Suprapubic skin (tissue), 4 donors: ENCODE data around the gene KRI1. TPM values are rescaled to one million over a fixed set of nuclear protein-coding genes. Genes with fewer than 3 reads are reported as not detected.

Experiments
- DNase-seq, 2 donors: peaks; one replicate each; pipeline ENCODE4 v3.0.0-alpha.2; 2019; ENCODE audit warnings: low spot score in 2 of 2
- H3K27ac ChIP-seq: fragments of 200-600 bp; sonication (generic); one replicate; pipeline ENCODE4 v1.5.1; 2019
- H3K27me3 ChIP-seq: fragments of 200-600 bp; sonication (generic); one replicate; pipeline ENCODE4 v1.5.1; 2019
- H3K36me3 ChIP-seq: fragments of 200-600 bp; sonication (generic); one replicate; pipeline ENCODE4 v1.5.1; 2019
- H3K4me1 ChIP-seq: fragments of 200-600 bp; sonication (generic); one replicate; pipeline ENCODE4 v1.5.1; 2019
- H3K4me3 ChIP-seq: fragments of 200-600 bp; sonication (generic); one replicate; pipeline ENCODE4 v1.5.1; 2019; ENCODE audit warnings: mild to moderate bottlenecking
- H3K9me3 ChIP-seq: fragments of 200-600 bp; sonication (generic); one replicate; pipeline ENCODE4 v1.5.1; 2019
- EP300 ChIP-seq: sonication (generic); formaldehyde crosslinking; IDR thresholded peaks from one replicate; pipeline ENCODE4 v1.6.1; 2017; ENCODE audit warnings: antibody characterized with exemption
- POLR2A ChIP-seq, 2 donors: fragments of 450-650 bp; IDR thresholded peaks; one replicate each; pipeline ENCODE4 v1.6.1; 2017; ENCODE audit warnings: antibody characterized with exemption in 2 of 2, mild to moderate bottlenecking in 2 of 2, moderate library complexity in 2 of 2
- POLR2AphosphoS5 ChIP-seq, 3 donors: sonication (generic); formaldehyde crosslinking; IDR thresholded peaks; one replicate each; pipeline ENCODE4 v1.6.1; 2017; ENCODE audit warnings: antibody characterized with exemption in 3 of 3
- WGBS: methylation state at CpG from one replicate; pipeline ENCODE4 v1.1.5; 2018; 5-methylcytosine and 5-hydroxymethylcytosine counted together
- total RNA-seq, 4 donors: library from RNA; depleted of rRNA; stranded (reverse); fragments of >200 nt; gene quantifications; one replicate each; pipeline ENCODE4 v1.1.0, GENCODE V29; 2016
- TF ChIP-seq, protein P1 (sequence below), 2 donors: fragments of 200-600 bp in 1 of 2; fragments of 450-650 bp in 1 of 2; sonication (generic) in 1 of 2; IDR thresholded peaks; one replicate each; pipeline ENCODE4 v1.5.1; 2016 to 2019; ENCODE audit warnings: antibody characterized with exemption in 2 of 2, mild to moderate bottlenecking in 1 of 2, moderate library complexity in 1 of 2

Gene KRI1
- total RNA-seq, 4 donors from 2014 or later = 19.1 to 46.9 (median 24.5) TPM

- TF ChIP-seq, protein P1, sequence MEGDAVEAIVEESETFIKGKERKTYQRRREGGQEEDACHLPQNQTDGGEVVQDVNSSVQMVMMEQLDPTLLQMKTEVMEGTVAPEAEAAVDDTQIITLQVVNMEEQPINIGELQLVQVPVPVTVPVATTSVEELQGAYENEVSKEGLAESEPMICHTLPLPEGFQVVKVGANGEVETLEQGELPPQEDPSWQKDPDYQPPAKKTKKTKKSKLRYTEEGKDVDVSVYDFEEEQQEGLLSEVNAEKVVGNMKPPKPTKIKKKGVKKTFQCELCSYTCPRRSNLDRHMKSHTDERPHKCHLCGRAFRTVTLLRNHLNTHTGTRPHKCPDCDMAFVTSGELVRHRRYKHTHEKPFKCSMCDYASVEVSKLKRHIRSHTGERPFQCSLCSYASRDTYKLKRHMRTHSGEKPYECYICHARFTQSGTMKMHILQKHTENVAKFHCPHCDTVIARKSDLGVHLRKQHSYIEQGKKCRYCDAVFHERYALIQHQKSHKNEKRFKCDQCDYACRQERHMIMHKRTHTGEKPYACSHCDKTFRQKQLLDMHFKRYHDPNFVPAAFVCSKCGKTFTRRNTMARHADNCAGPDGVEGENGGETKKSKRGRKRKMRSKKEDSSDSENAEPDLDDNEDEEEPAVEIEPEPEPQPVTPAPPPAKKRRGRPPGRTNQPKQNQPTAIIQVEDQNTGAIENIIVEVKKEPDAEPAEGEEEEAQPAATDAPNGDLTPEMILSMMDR (IDR thresholded peaks at IDR 0.05) = no peak
- no peak for TF ChIP-seq POLR2A (IDR thresholded peaks at IDR 0.05)
- no peak for TF ChIP-seq EP300
- no peak for TF ChIP-seq POLR2AphosphoS5 (IDR thresholded peaks at IDR 0.05)
- 30% methylated on average over 10 of the region's 19 CpGs for WGBS
- peak overlapping the region; percentile 89 for H3K27ac ChIP-seq
- peaks cover 44% of the 10 kb centered on the region for H3K4me1 ChIP-seq
- peaks cover 7% of the 10 kb centered on the region for H3K36me3 ChIP-seq
- H3K4me3 ChIP-seq = peak overlapping the region; percentile 92
- H3K27me3 ChIP-seq = no peaks in the 10 kb centered on the region
- DNase-seq = peak in 1 of 2 donors; percentile 78
- no peaks in the 10 kb centered on the region for H3K9me3 ChIP-seq
Measured at GRCh38 chr19:10566658-10567410, 1.0 kb upstream of the KRI1 start.

- Histone ChIP-seq H3K9me3 (no peaks in the 10 kb centered on the region), H3K27me3 (no peaks in the 10 kb centered on the region), H3K4me1 (peaks cover 44% of the 10 kb centered on the region), H3K27ac (peak overlapping the region; percentile 89), H3K36me3 (peaks cover 9% of the 10 kb centered on the region), H3K4me3 (peak overlapping the region; percentile 92)
- 8% methylated on average over 4 of the region's 4 CpGs for WGBS
- TF ChIP-seq, protein P1 (IDR thresholded peaks at IDR 0.05) = no peak
- TF ChIP-seq POLR2AphosphoS5 (IDR thresholded peaks at IDR 0.05) = no peak
- no peak for TF ChIP-seq POLR2A (IDR thresholded peaks at IDR 0.05)
- TF ChIP-seq EP300 = no peak
- no peak for DNase-seq
Measured at GRCh38 chr19:10566408-10566657, 523 bp upstream of the KRI1 start.

DNA sequence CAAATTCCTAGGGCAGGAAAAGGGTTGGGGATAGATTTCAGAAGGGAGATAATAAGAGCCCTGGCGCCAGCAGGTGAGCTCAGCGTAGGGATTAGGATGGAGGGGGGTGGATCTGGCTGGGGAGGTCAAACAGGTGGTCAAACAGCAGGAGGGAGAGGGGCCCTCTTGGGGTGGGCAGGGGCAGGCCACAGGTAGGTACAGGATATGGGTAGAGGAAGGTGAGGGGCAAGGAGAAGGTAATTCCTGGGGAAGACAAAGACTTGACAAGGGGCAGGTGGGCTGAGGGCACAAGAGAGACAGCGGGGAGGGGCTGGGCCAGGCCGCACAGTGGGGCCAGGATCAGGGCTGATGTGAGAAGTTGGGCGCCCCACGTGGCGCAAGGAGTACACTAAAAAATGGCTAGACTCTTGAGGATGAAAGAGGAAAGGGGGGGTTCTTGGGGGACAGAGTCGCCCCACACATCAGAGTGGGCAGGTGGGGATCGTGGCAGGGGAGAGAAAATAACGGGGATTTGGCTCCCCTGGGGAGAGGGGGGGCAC lies 713 bp downstream of the KRI1 start:
- 14% methylated on average over 10 of the region's 10 CpGs for WGBS
- H3K27ac ChIP-seq = peak overlapping the region; percentile 89
- no peaks in the 10 kb centered on the region for H3K27me3 ChIP-seq
- DNase-seq = peak in 1 of 2 donors; percentile 73
- H3K4me3 ChIP-seq = peak overlapping the region; percentile 92
- peaks cover 44% of the 10 kb centered on the region for H3K4me1 ChIP-seq
- TF ChIP-seq, protein P1 (IDR thresholded peaks at IDR 0.05) = peak in 1 of 2 donors; percentile 11
- TF ChIP-seq POLR2AphosphoS5 (IDR thresholded peaks at IDR 0.05) = no peak
- H3K36me3 ChIP-seq = peaks cover 21% of the 10 kb centered on the region
- H3K9me3 ChIP-seq = no peaks in the 10 kb centered on the region

GRCh38 chr19:10562609-10563008 lies 3.2 kb downstream of the KRI1 start:
- 90% methylated on average over 5 of the region's 5 CpGs for WGBS
- no peak for DNase-seq
- no peak overlapping the region for H3K4me3 ChIP-seq
- H3K4me1 ChIP-seq = peaks cover 28% of the 10 kb centered on the region
- TF ChIP-seq POLR2A (IDR thresholded peaks at IDR 0.05) = no peak
- no peak for TF ChIP-seq POLR2AphosphoS5 (IDR thresholded peaks at IDR 0.05)
- TF ChIP-seq, protein P1 (IDR thresholded peaks at IDR 0.05) = no peak
- TF ChIP-seq EP300 = no peak
- no peak overlapping the region for H3K27ac ChIP-seq
- H3K27me3 ChIP-seq = no peaks in the 10 kb centered on the region
- no peaks in the 10 kb centered on the region for H3K9me3 ChIP-seq
- H3K36me3 ChIP-seq = peaks cover 46% of the 10 kb centered on the region

DNA sequence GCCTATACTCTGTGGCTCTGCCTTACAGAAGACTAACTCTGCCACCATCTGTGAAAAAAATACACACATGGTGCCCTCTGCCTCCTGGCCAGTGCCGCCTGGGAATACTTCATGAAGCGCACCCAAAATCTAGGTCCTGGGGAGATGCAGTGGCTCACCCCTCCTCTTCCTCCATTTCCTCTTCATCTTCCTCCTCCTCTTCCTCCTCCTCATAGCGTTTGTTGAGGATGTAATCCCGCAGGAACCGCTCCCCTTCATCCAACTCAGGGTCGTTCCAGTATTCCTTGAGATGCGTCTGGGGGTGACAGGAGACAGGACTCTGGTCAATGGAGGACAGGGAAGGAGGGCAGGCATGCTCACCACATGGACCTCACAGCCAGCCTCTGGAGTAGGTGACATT lies 5.7 kb downstream of the KRI1 start:
- 81% methylated on average over 6 of the region's 7 CpGs for WGBS
- H3K27me3 ChIP-seq = no peaks in the 10 kb centered on the region
- H3K9me3 ChIP-seq = no peaks in the 10 kb centered on the region
- H3K4me1 ChIP-seq = peaks cover 21% of the 10 kb centered on the region
- DNase-seq = no peak
- TF ChIP-seq EP300 (no peak), POLR2AphosphoS5 (IDR thresholded peaks at IDR 0.05) (no peak), POLR2A (IDR thresholded peaks at IDR 0.05) (no peak)
- TF ChIP-seq, protein P1 (IDR thresholded peaks at IDR 0.05) = no peak
- H3K36me3 ChIP-seq = peaks cover 66% of the 10 kb centered on the region
- no peak overlapping the region for H3K27ac ChIP-seq
- H3K4me3 ChIP-seq = no peak overlapping the region
